Smooth muscle cell (in vitro differentiated cells): ENCODE data around the gene SLA2. TPM values are rescaled to one million over a fixed set of nuclear protein-coding genes. Genes with fewer than 3 reads are reported as not detected.
A peak's percentile ranks its signal among the peaks of the same experiment; 100 is the strongest.

Source experiments
- DNase-seq: peaks from one replicate; lab custom pipeline; 2025; ENCODE audit not compliant: unreplicated experiment; lab: John Stamatoyannopoulos, UW
- H2AFZ ChIP-seq: fragments of 200-600 bp; sonication (generic); 2 replicates; pipeline ENCODE4 v1.6.0; 2016; ENCODE audit warnings: antibody characterized with exemption, low read depth, mild to moderate bottlenecking
- H3F3A ChIP-seq: fragments of 200-600 bp; sonication (generic); 2 replicates; pipeline ENCODE4 v1.6.0; 2017; ENCODE audit warnings: antibody characterized with exemption, low read depth
- H3K27ac ChIP-seq: fragments of 200-600 bp; sonication (generic); 2 replicates; pipeline ENCODE4 v1.5.1; 2016; ENCODE audit warnings: low read depth, mild to moderate bottlenecking
- H3K27me3 ChIP-seq: fragments of 200-600 bp; sonication (generic); 2 replicates; pipeline ENCODE4 v1.6.1; 2016; ENCODE audit warnings: low read depth, mild to moderate bottlenecking
- H3K36me3 ChIP-seq: fragments of 200-600 bp; sonication (generic); 2 replicates; pipeline ENCODE4 v1.5.1; 2016; ENCODE audit warnings: low read depth
- H3K4me1 ChIP-seq: fragments of 200-600 bp; sonication (generic); 2 replicates; pipeline ENCODE4 v1.5.1; 2016; ENCODE audit warnings: low read depth
- H3K4me2 ChIP-seq: fragments of 200-600 bp; sonication (generic); 2 replicates; pipeline ENCODE4 v1.6.0; 2016; ENCODE audit warnings: mild to moderate bottlenecking
- H3K4me3 ChIP-seq: fragments of 200-600 bp; sonication (generic); 2 replicates; pipeline ENCODE4 v1.5.1; 2016; ENCODE audit warnings: mild to moderate bottlenecking
- H3K79me2 ChIP-seq: fragments of 200-600 bp; sonication (generic); 2 replicates; pipeline ENCODE4 v1.6.0; 2016; ENCODE audit warnings: low read depth, mild to moderate bottlenecking
- H3K9ac ChIP-seq: fragments of 200-600 bp; sonication (generic); 2 replicates; pipeline ENCODE4 v1.6.0; 2016; ENCODE audit warnings: low read depth
- H3K9me3 ChIP-seq: fragments of 200-600 bp; sonication (generic); replicated peaks from 2 replicates; pipeline ENCODE4 v1.5.1; 2016; ENCODE audit warnings: low read depth
- H4K20me1 ChIP-seq: fragments of 200-600 bp; sonication (generic); 2 replicates; pipeline ENCODE4 v1.6.0; 2016; ENCODE audit warnings: low read depth
- WGBS: methylation state at CpG from one replicate; pipeline ENCODE4 v1.1.7; 2016; ENCODE audit warnings: low lambda C conversion rate; 5-methylcytosine and 5-hydroxymethylcytosine counted together
- polyA plus RNA-seq: library from polyadenylated mRNA; unstranded; fragments of >200 nt; fragmentation: Nextera tagmentation; extraction: Ambion mirVana; gene quantifications from 2 replicates; pipeline ENCODE4 v1.2.1, GENCODE V29; 2016
- total RNA-seq: library from RNA; depleted of rRNA; stranded (reverse); fragments of >200 nt; gene quantifications from 2 replicates; pipeline ENCODE4 v1.2.3, GENCODE V29; 2014
- TF ChIP-seq, protein P1 (sequence below): fragments of 200-600 bp; sonication (generic); IDR thresholded peaks from 2 replicates; pipeline ENCODE4 v1.5.1; 2017; ENCODE audit warnings: borderline replicate concordance, mild to moderate bottlenecking, antibody characterized with exemption; ENCODE audit not compliant: insufficient read depth, poor library complexity, severe bottlenecking

SLA2 gene
- total and polyA plus RNA-seq, 2 experiments from 2014 or later = not detected

DNA sequence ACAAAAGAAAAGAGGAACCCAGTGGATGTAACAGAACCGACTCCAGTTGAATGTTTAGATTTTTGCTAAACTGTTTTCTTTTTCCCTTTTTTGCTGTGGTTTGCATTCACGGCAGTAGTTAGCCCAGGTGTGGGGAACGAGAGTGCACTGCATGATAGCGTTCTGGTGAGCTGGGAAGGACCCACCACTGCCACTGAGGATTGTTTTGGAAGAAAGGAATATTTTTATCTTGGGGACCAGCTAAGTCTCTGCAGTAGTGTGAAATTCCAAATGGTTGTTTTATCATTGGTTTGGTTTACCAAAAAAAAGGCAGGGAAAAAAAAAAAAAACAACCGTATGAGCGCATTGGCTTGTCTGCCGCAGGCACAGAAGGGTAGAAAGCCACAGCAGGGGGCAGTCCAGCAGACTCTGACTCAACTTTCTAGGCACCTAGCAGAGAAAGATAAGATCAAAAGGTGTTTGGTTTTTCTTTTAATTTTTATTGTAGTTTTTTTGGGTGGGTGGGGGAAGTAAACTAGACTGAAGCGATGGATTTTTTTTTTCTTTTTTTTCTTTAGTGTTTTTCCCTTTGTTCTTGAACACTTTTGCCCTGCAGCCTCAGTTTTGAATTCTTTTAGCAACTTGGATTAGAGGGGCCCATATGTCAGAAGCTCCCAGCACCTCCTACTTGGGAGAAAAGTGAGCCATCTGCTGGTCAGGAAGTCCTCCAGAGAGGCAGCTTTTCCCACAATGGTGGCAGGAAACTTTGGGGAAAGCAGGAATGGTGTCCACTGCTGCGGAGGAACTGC is 53.9 kb downstream of the SLA2 start:
- H3K36me3 ChIP-seq = no peaks in the 10 kb centered on the region
- no peak overlapping the region for H2AFZ ChIP-seq
- TF ChIP-seq, protein P1, sequence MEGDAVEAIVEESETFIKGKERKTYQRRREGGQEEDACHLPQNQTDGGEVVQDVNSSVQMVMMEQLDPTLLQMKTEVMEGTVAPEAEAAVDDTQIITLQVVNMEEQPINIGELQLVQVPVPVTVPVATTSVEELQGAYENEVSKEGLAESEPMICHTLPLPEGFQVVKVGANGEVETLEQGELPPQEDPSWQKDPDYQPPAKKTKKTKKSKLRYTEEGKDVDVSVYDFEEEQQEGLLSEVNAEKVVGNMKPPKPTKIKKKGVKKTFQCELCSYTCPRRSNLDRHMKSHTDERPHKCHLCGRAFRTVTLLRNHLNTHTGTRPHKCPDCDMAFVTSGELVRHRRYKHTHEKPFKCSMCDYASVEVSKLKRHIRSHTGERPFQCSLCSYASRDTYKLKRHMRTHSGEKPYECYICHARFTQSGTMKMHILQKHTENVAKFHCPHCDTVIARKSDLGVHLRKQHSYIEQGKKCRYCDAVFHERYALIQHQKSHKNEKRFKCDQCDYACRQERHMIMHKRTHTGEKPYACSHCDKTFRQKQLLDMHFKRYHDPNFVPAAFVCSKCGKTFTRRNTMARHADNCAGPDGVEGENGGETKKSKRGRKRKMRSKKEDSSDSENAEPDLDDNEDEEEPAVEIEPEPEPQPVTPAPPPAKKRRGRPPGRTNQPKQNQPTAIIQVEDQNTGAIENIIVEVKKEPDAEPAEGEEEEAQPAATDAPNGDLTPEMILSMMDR = peak; percentile 39
- H3K4me3 ChIP-seq = no peak overlapping the region
- no peak overlapping the region for H3K4me2 ChIP-seq
- no peaks in the 10 kb centered on the region for H3K79me2 ChIP-seq
- H3K27me3 ChIP-seq = no peaks in the 10 kb centered on the region
- no peaks in the 10 kb centered on the region for H4K20me1 ChIP-seq
- H3F3A ChIP-seq = no peaks in the 10 kb centered on the region
- no peaks in the 10 kb centered on the region for H3K4me1 ChIP-seq
- 73% methylated on average over 9 of the region's 9 CpGs for WGBS
- DNase-seq = no peak
- H3K27ac ChIP-seq = no peak overlapping the region
- H3K9me3 ChIP-seq = no peaks in the 10 kb centered on the region
- H3K9ac ChIP-seq = no peak overlapping the region

DNA sequence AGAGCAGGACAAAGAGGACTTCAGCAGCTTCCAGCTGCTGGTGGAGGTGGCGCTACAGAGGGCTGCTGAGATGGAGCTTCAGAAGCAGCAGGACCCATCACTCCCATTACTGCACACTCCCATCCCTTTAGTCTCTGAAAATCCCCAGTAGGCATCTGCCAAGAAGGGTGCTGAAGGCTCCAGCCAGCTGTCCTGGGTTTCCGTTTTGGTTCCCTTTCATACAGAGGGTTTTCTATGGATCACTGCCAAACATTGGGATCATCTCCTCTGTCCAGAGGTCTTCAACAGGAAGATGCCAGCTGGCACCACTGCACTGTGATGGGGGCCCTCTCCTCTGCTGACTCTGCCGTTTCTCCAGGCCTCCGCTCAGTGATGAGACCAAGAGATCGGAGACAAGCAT is 54.7 kb downstream of the SLA2 start:
- no peaks in the 10 kb centered on the region for H3K9me3 ChIP-seq
- no peaks in the 10 kb centered on the region for H3K79me2 ChIP-seq
- DNase-seq = no peak
- H3K36me3 ChIP-seq = no peaks in the 10 kb centered on the region
- H3K27me3 ChIP-seq = no peaks in the 10 kb centered on the region
- 96% methylated on average over 5 of the region's 5 CpGs for WGBS
- no peak overlapping the region for H3K4me3 ChIP-seq
- H3K9ac ChIP-seq = no peak overlapping the region
- H3K4me2 ChIP-seq = no peak overlapping the region
- H2AFZ ChIP-seq = no peak overlapping the region
- no peaks in the 10 kb centered on the region for H3K4me1 ChIP-seq
- TF ChIP-seq, protein P1 = no peak
- no peaks in the 10 kb centered on the region for H3F3A ChIP-seq
- H3K27ac ChIP-seq = no peak overlapping the region
- H4K20me1 ChIP-seq = no peaks in the 10 kb centered on the region

DNA sequence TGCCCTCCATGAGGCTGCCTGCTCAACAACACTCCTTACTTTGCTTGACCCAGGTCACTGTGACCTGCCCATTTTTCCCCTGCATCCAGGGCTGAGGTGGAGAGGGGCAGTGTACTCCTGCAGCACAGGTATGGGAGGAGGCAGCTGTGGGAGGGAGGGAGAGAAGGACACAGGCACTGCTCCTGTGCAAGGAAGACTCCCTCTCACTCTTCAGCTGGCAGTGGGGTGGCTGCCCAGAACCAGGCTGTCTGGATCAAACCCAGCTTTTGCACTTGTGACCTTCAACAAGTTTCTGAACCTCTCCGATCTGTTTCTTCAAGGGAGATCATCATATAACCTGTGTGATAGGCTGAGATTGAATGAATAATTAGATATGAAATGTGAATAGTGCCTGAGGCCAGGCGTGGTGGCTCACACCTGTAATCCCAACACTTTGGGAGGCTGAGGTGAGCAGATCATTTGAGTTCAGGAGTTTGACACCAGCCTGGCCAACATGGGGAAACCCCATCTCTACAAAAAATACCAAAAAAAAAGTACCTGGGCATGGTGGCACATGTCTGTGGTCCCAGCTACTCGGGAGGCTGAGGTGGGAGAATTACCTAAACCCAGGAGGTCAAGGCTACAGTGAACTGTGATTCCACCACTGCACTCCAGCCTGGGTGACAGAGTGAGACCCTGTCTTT is 58.5 kb downstream of the SLA2 start:
- Histone ChIP-seq H3K4me3 (no peak overlapping the region), H3K4me2 (no peak overlapping the region), H3K4me1 (no peaks in the 10 kb centered on the region), H2AFZ (no peak overlapping the region), H3K36me3 (no peaks in the 10 kb centered on the region), H3K9ac (no peak overlapping the region), H4K20me1 (peaks cover 9% of the 10 kb centered on the region), H3K27me3 (no peaks in the 10 kb centered on the region), H3K79me2 (no peaks in the 10 kb centered on the region), H3K27ac (no peak overlapping the region), H3K9me3 (no peaks in the 10 kb centered on the region), H3F3A (no peaks in the 10 kb centered on the region)
- 94% methylated on average over 3 of the region's 3 CpGs for WGBS
- TF ChIP-seq, protein P1 = no peak
- no peak for DNase-seq
